Right forelimb (tissue), 1 donor: ENCODE results near the gene FTSJ3.

Experiments used
- DNase-seq: peaks from one replicate; pipeline ENCODE4 v3.0.0-alpha.2; 2018

The FTSJ3 gene

DNA sequence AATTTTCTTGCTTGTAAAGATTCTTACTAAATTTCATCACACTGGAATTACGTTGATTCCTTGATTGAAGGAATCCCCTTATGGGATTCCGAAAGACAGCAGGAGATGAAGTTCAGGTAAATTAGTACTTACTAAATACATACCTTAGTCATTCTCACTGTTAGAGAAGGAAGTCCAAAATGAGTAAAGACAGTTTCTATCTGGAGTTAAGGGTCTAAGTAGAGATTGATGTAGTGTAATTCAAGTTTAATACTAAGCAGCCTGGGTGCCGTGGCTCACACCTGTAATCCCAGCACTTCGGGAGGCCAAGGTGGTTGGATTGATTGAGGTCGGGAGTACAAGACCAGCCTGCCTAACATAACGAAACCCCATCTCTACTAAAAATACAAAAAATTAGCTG is 43.9 kb downstream of the FTSJ3 start:
- DNase-seq = no peak

DNA sequence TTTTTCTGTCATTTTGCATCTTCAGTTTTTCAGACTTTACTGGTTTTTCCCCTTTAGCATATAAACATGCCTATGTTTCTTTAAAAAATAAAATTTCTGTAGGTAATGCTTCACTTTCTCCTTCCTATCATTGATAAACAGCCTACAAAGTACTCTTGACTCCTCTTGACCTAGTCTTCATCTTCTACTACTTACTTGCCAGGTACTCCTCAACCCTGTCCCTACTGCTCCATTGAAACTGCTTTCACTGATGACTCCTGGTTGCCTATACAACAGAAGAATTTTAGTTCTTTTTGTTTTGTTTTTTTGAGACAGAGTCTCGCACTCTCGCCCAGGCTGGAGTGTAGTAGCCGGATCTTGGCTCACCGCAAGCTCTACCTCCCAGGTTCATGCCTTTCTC is 46.5 kb downstream of the FTSJ3 start:
- no peak for DNase-seq

GRCh38 chr17:63780507-63780906 is 47.0 kb downstream of the FTSJ3 start:
- no peak for DNase-seq

DNA sequence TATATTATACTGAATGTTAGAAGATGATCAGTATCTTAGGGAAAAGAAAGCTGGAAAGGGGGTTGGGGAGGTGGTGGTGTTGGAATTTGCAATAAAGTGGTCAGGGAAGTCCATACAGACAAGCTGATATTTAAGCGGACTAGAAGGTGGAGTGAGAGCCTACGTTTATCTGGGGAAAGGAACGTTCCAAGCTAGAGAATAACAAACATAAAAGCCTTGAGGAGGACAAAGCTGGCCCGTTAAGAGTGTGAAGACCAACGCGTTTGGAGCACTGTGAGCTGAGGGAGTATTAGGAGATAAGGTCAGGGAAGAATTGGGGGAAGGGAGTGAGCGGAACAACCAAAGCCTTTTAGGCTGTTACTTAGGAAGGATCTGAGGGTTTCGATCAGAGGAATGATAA is 52.0 kb downstream of the FTSJ3 start:
- no peak for DNase-seq

DNA sequence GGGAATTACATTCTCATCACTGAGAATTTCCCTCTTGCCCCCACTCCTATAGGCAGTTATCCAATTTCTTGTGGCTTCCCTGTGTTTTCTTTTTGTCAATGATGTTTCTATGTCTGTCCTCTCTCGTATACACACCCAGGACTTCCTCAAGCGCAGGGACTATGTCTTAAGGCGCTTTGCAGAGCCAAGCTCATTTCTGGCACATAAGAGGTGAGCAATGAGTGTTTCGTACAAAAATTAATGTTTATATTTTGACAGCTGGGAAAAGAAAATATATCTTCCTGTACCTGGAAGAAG is 52.5 kb downstream of the FTSJ3 start:
- DNase-seq = no peak

GRCh38 chr17:63774141-63774968 is 53.1 kb downstream of the FTSJ3 start, which contains the start of gene DDX42:
TSS of gene DDX42 (plus strand) at chr17:63774170. CDS start at chr17:63787050, 12,880 bp downstream.
- no peak for DNase-seq

GRCh38 chr17:63773272-63774140 is 54.0 kb downstream of the FTSJ3 start, which contains the start of gene CCDC47:
TSS of gene CCDC47 (minus strand) at chr17:63773597. CDS start at chr17:63766175, 7,422 bp downstream.
- peak; percentile 99 for DNase-seq

- peak; percentile 43 for DNase-seq
Measured at GRCh38 chr17:63772801-63773271, 54.6 kb downstream of the FTSJ3 start.
